GM19467 (cell line): ENCODE results near the gene ACAD11.

Experiments
- ATAC-seq: cut with Tn5 transposase; IDR thresholded peaks from one replicate; pipeline ENCODE4 v1.9.1; 2021; ENCODE audit warnings: mild to moderate bottlenecking, moderate library complexity; ENCODE audit not compliant: unreplicated experiment

The ACAD11 gene

GRCh38 chr3:132517311-132517710 is 142.3 kb downstream of the ACAD11 start:
- ATAC-seq, result no peak

GRCh38 chr3:132513057-132513456 is 146.6 kb downstream of the ACAD11 start:
- ATAC-seq, result no peak

DNA sequence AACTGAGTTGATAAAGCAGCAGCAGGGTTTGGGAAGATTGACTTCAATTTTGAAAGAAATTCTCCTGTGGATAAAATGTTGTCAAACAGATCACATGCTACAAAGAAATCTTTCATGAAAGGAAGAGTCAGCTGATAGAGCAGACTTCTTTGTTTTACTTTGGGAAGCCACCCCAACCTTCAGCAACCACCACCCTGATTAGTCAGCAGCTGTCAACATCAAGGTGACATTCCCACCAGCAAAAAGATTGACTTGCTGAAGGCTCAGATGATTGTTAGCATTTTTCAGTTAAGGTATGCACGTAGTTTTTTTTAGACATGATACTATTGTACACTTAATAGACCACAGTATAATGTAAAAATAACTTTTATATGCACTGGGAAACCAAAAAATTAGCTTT is 150.1 kb downstream of the ACAD11 start:
- no peak for ATAC-seq

GRCh38 chr3:132509096-132509495 is 150.5 kb downstream of the ACAD11 start:
- no peak for ATAC-seq
